Measurements from ENCODE around the gene IFNL4. TPM values are rescaled to one million over a fixed set of nuclear protein-coding genes. Genes with fewer than 3 reads are reported as not detected.

The IFNL4 gene
- total and polyA plus RNA-seq, 2 of the 13 experiments (the other 11 are each of a cell fraction or from before 2014, with no cell fraction given): not detected

DNA sequence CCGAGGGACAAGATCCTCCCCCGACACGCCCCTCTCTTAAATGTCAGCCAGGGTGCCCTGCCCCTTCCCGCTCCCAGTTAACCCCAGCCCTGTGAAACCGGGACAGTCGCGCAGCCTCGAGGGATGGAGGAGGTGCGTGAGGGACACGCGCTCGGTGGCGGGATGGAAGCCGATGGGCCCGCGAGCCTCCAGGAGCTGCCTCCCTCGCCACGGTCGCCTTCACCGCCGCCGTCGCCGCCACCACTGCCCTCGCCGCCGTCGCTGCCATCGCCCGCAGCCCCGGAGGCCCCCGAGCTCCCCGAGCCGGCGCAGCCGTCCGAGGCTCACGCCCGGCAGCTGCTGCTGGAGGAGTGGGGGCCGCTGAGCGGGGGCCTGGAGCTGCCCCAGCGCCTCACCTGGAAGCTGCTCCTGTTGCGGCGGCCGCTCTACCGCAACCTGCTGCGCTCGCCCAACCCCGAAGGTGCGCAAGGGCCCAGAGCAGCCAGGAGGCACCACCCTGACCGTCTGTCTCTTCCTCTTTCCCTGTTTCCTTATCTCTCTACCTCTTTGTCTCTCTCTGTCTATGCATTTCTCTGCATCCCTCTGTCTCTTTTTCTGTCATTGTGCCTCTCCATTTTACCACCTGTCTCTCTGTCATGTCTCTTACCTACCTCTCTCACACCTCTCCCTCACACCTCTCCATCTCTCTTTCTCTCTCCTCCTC is 51.6 kb downstream of the IFNL4 start, which contains the start of gene NCCRP1 (continued):
- TF ChIP-seq, protein P1, sequence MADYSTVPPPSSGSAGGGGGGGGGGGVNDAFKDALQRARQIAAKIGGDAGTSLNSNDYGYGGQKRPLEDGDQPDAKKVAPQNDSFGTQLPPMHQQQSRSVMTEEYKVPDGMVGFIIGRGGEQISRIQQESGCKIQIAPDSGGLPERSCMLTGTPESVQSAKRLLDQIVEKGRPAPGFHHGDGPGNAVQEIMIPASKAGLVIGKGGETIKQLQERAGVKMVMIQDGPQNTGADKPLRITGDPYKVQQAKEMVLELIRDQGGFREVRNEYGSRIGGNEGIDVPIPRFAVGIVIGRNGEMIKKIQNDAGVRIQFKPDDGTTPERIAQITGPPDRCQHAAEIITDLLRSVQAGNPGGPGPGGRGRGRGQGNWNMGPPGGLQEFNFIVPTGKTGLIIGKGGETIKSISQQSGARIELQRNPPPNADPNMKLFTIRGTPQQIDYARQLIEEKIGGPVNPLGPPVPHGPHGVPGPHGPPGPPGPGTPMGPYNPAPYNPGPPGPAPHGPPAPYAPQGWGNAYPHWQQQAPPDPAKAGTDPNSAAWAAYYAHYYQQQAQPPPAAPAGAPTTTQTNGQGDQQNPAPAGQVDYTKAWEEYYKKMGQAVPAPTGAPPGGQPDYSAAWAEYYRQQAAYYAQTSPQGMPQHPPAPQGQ (CRISPR knock-in tag; IDR thresholded peaks at IDR 0.05; ENCODE audit: borderline replicate concordance): no peak
- TF ChIP-seq, protein P2, sequence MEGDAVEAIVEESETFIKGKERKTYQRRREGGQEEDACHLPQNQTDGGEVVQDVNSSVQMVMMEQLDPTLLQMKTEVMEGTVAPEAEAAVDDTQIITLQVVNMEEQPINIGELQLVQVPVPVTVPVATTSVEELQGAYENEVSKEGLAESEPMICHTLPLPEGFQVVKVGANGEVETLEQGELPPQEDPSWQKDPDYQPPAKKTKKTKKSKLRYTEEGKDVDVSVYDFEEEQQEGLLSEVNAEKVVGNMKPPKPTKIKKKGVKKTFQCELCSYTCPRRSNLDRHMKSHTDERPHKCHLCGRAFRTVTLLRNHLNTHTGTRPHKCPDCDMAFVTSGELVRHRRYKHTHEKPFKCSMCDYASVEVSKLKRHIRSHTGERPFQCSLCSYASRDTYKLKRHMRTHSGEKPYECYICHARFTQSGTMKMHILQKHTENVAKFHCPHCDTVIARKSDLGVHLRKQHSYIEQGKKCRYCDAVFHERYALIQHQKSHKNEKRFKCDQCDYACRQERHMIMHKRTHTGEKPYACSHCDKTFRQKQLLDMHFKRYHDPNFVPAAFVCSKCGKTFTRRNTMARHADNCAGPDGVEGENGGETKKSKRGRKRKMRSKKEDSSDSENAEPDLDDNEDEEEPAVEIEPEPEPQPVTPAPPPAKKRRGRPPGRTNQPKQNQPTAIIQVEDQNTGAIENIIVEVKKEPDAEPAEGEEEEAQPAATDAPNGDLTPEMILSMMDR (CRISPR knock-in tag; IDR thresholded peaks at IDR 0.05): no peak
- TF ChIP-seq, protein P3, sequence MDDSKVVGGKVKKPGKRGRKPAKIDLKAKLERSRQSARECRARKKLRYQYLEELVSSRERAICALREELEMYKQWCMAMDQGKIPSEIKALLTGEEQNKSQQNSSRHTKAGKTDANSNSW (CRISPR knock-in tag; IDR thresholded peaks at IDR 0.05; ENCODE audit: borderline replicate concordance): no peak
- TF ChIP-seq, protein P4, sequence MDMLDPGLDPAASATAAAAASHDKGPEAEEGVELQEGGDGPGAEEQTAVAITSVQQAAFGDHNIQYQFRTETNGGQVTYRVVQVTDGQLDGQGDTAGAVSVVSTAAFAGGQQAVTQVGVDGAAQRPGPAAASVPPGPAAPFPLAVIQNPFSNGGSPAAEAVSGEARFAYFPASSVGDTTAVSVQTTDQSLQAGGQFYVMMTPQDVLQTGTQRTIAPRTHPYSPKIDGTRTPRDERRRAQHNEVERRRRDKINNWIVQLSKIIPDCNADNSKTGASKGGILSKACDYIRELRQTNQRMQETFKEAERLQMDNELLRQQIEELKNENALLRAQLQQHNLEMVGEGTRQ (IDR thresholded peaks at IDR 0.05; ENCODE audit: low read depth, low read length): no peak
- TF ChIP-seq, protein P4 (CRISPR knock-in tag; IDR thresholded peaks at IDR 0.05; ENCODE audit: borderline replicate concordance): no peak
- TF ChIP-seq, protein P5, sequence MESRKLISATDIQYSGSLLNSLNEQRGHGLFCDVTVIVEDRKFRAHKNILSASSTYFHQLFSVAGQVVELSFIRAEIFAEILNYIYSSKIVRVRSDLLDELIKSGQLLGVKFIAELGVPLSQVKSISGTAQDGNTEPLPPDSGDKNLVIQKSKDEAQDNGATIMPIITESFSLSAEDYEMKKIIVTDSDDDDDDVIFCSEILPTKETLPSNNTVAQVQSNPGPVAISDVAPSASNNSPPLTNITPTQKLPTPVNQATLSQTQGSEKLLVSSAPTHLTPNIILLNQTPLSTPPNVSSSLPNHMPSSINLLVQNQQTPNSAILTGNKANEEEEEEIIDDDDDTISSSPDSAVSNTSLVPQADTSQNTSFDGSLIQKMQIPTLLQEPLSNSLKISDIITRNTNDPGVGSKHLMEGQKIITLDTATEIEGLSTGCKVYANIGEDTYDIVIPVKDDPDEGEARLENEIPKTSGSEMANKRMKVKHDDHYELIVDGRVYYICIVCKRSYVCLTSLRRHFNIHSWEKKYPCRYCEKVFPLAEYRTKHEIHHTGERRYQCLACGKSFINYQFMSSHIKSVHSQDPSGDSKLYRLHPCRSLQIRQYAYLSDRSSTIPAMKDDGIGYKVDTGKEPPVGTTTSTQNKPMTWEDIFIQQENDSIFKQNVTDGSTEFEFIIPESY (CRISPR knock-in tag; IDR thresholded peaks at IDR 0.05): no peak
- TF ChIP-seq THYN1 (CRISPR knock-in tag; IDR thresholded peaks at IDR 0.05; ENCODE audit: borderline replicate concordance, low read depth) (no peak), KDM5B (CRISPR knock-in tag; IDR thresholded peaks at IDR 0.05; ENCODE audit: borderline replicate concordance) (no peak)

Measured in HepG2 (cell line).